NB4 (cell line): ENCODE results near the gene WASHC4.

Experiments used
- CTCF ChIP-seq: IDR thresholded peaks from one replicate; pipeline ENCODE4 v1.5.1; 2012; ENCODE audit warnings: low read depth, low read length
- MAX ChIP-seq: IDR thresholded peaks from 2 replicates; pipeline ENCODE4 v1.6.1; 2011; ENCODE audit warnings: low read depth, low read length
- POLR2A ChIP-seq: IDR thresholded peaks from 2 replicates; pipeline ENCODE4 v1.6.1; 2011; ENCODE audit warnings: mild to moderate bottlenecking; ENCODE audit not compliant: insufficient read length; ENCODE audit errors: extremely low read depth

- TF ChIP-seq CTCF = no peak
- TF ChIP-seq POLR2A = no peak
- no peak for TF ChIP-seq MAX
Measured at GRCh38 chr12:105069936-105070702, 37.4 kb upstream of the WASHC4 start.
